K562 (cell line): ENCODE measurements around the gene TSSK2. TPM values are rescaled to one million over a fixed set of nuclear protein-coding genes. Genes with fewer than 3 reads are reported as not detected.
A peak's percentile ranks its signal among the peaks of the same experiment; 100 is the strongest.

Source experiments
- ATF6 ChIP-seq: sonication (generic); formaldehyde crosslinking; IDR thresholded peaks from 2 replicates; pipeline ENCODE4 v1.4.0; 2020; ENCODE audit warnings: mild to moderate bottlenecking, missing genetic modification reagents
- BRCA1 ChIP-seq, 2 experiments: fragments of 450-650 bp in 1 of 2; sonication (generic) in 1 of 2; formaldehyde crosslinking in 1 of 2; IDR thresholded peaks; 2 replicates each; pipeline versions ENCODE4 v1.5.0 to v1.6.1; 2017 to 2020; ENCODE audit warnings: mild to moderate bottlenecking in 1 of 2, missing genetic modification reagents in 1 of 2
- ETV6 ChIP-seq, 3 experiments: fragments of 150-350 bp in 1 of 3; sonication (generic) in 1 of 3; formaldehyde crosslinking in 1 of 3; IDR thresholded peaks; 2 replicates each; pipeline versions ENCODE4 v1.6.1 to v1.8.0; 2014 to 2022; ENCODE audit warnings: borderline replicate concordance in 2 of 3, low read depth in 2 of 3, antibody characterized with exemption in 1 of 3, low read length in 1 of 3, mild to moderate bottlenecking in 1 of 3, missing genetic modification reagents in 1 of 3
- FOXJ2 ChIP-seq: fragments of 200-800 bp; sonication (Bioruptor generic); IDR thresholded peaks from 2 replicates; pipeline ENCODE4 v1.6.1; 2016; ENCODE audit warnings: missing genetic modification characterization, missing compliant biosample characterization
- MAZ ChIP-seq, 2 experiments: fragments of 450-650 bp in 1 of 2; sonication (generic) in 1 of 2; formaldehyde crosslinking; IDR thresholded peaks in 1 of 2; conservative IDR thresholded peaks in 1 of 2; 2 replicates each; pipeline versions ENCODE4 v1.4.0 to v1.5.0; 2020; ENCODE audit warnings: mild to moderate bottlenecking in 1 of 2, missing genetic modification reagents in 1 of 2
- MEF2A ChIP-seq: IDR thresholded peaks from 2 replicates; pipeline ENCODE4 v1.6.1; 2011; ENCODE audit warnings: low read depth, mild to moderate bottlenecking, low read length, moderate library complexity; ENCODE audit not compliant: control insufficient read depth
- NR2C2 ChIP-seq, 2 experiments: fragments of 200-800 bp in 1 of 2; sonication (Bioruptor generic) in 1 of 2; sonication (generic) in 1 of 2; formaldehyde crosslinking in 1 of 2; IDR thresholded peaks; 2 replicates each; pipeline versions ENCODE4 v1.6.1 to v1.8.0; 2016 to 2022; ENCODE audit warnings: mild to moderate bottlenecking in 1 of 2, missing compliant biosample characterization in 1 of 2, missing genetic modification characterization in 1 of 2, missing genetic modification reagents in 1 of 2
- PHB2 ChIP-seq: fragments of 450-650 bp; IDR thresholded peaks from 2 replicates; pipeline ENCODE4 v1.6.1; 2017; ENCODE audit warnings: low read depth
- POLR3A ChIP-seq: IDR thresholded peaks from 2 replicates; pipeline ENCODE4 v1.6.1; 2011; ENCODE audit warnings: borderline replicate concordance, mild to moderate bottlenecking, moderate library complexity; ENCODE audit not compliant: insufficient read length, insufficient read depth; ENCODE audit errors: extremely low read depth
- SREBF1 ChIP-seq: fragments of 150-350 bp; IDR thresholded peaks from 2 replicates; pipeline ENCODE4 v1.6.1; 2014; ENCODE audit warnings: antibody characterized with exemption, low read depth, low read length, borderline replicate concordance
- STAG1 ChIP-seq: sonication (generic); formaldehyde crosslinking; IDR thresholded peaks from 2 replicates; pipeline ENCODE4 v1.5.0; 2020; ENCODE audit warnings: missing genetic modification reagents, borderline replicate concordance
- STAT5B ChIP-seq: fragments of 250-450 bp; sonication (Bioruptor Pico); IDR thresholded peaks from 2 replicates; pipeline ENCODE4 v1.8.0; 2021; ENCODE audit warnings: mild to moderate bottlenecking, inconsistent platforms
- ZNF224 ChIP-seq: sonication (generic); formaldehyde crosslinking; IDR thresholded peaks from 2 replicates; pipeline ENCODE4 v1.8.0; 2022; ENCODE audit warnings: mild to moderate bottlenecking, missing genetic modification reagents
- ZNF384 ChIP-seq: IDR thresholded peaks from 2 replicates; pipeline ENCODE4 v1.6.1; 2012; ENCODE audit warnings: low read depth, low read length, improper control_type of control experiment
- ZNF445 ChIP-seq: fragments of 250-450 bp; sonication (Bioruptor Pico); IDR thresholded peaks from 2 replicates; pipeline ENCODE4 v1.4.0; 2020; ENCODE audit warnings: low read depth, mild to moderate bottlenecking, moderate library complexity
- polyA plus RNA-seq, 8 experiments: library from polyadenylated mRNA; depleted of rRNA in 4 of 8; stranded (reverse) in 5 of 8; unstranded in 3 of 8; fragments of >200 nt; fragmentation: Nextera tagmentation in 2 of 8; fragmentation: Illumina TruSeq in 1 of 8; extraction: Ambion mirVana in 2 of 8; extraction: Trizol in 1 of 8; gene quantifications; 2 replicates each; pipeline versions ENCODE4 v1.2.1 to v1.2.3, GENCODE V29; 2011 to 2014; ENCODE audit warnings: inconsistent platforms in 1 of 8, missing spikeins in 1 of 8
- total RNA-seq, 7 experiments: library from RNA; depleted of rRNA in 6 of 7; stranded (reverse); fragments of >200 nt in 6 of 7; fragmentation: Illumina TruSeq in 2 of 7; extraction: Trizol in 2 of 7; gene quantifications; 2 replicates each; pipeline versions ENCODE4 v1.2.1 to v1.2.3, GENCODE V29; 2011 to 2021; ENCODE audit warnings: low replicate concordance in 1 of 7
- TF ChIP-seq, protein P1 (sequence below): sonication (generic); formaldehyde crosslinking; IDR thresholded peaks from 2 replicates; pipeline ENCODE4 v1.8.0; 2023; ENCODE audit warnings: mild to moderate bottlenecking, missing genetic modification reagents
- TF ChIP-seq, protein P2 (sequence below): fragments of 250-450 bp; sonication (Bioruptor Pico); IDR thresholded peaks from 2 replicates; pipeline ENCODE4 v1.8.0; 2021; ENCODE audit warnings: moderate library complexity, mild to moderate bottlenecking, inconsistent platforms

TSSK2 gene
- total and polyA plus RNA-seq, 9 of the 15 experiments (the other 6 are each of a cell fraction or from before 2014, with no cell fraction given) = 0.04 TPM; not detected in 8

- TF ChIP-seq POLR3A = no peak
- no peak for TF ChIP-seq ETV6 (IDR thresholded peaks at IDR 0.05; ENCODE audit: borderline replicate concordance in 1 of 2, low read depth in 2 of 2, low read length in 1 of 2)
- TF ChIP-seq ETV6 (CRISPR knock-in tag; IDR thresholded peaks at IDR 0.05; ENCODE audit: borderline replicate concordance) = no peak
- no peak for TF ChIP-seq PHB2
- no peak for TF ChIP-seq ATF6 (CRISPR knock-in tag)
- no peak for TF ChIP-seq MAZ (CRISPR knock-in tag; conservative IDR thresholded peaks at IDR 0.05 in 1 of 2, IDR thresholded peaks at IDR 0.05 in 1 of 2)
- TF ChIP-seq SREBF1 = no peak
- TF ChIP-seq ZNF384 = no peak
- TF ChIP-seq FOXJ2 (tag) = no peak
- no peak for TF ChIP-seq ZNF445 (CRISPR knock-in tag)
- TF ChIP-seq NR2C2 (CRISPR knock-in tag; IDR thresholded peaks at IDR 0.05) = no peak
- no peak for TF ChIP-seq NR2C2 (tag; IDR thresholded peaks at IDR 0.05)
- TF ChIP-seq STAT5B = no peak
- 0 out of 2 replicates have a peak, but pooled peaks have one; percentile 5 for TF ChIP-seq STAG1 (CRISPR knock-in tag)
- TF ChIP-seq BRCA1 (IDR thresholded peaks at IDR 0.05) = no peak
- 0 out of 2 replicates have a peak, but pooled peaks have one; percentile 53 for TF ChIP-seq BRCA1 (CRISPR knock-in tag; IDR thresholded peaks at IDR 0.05)
- no peak for TF ChIP-seq MEF2A
- TF ChIP-seq, protein P1, sequence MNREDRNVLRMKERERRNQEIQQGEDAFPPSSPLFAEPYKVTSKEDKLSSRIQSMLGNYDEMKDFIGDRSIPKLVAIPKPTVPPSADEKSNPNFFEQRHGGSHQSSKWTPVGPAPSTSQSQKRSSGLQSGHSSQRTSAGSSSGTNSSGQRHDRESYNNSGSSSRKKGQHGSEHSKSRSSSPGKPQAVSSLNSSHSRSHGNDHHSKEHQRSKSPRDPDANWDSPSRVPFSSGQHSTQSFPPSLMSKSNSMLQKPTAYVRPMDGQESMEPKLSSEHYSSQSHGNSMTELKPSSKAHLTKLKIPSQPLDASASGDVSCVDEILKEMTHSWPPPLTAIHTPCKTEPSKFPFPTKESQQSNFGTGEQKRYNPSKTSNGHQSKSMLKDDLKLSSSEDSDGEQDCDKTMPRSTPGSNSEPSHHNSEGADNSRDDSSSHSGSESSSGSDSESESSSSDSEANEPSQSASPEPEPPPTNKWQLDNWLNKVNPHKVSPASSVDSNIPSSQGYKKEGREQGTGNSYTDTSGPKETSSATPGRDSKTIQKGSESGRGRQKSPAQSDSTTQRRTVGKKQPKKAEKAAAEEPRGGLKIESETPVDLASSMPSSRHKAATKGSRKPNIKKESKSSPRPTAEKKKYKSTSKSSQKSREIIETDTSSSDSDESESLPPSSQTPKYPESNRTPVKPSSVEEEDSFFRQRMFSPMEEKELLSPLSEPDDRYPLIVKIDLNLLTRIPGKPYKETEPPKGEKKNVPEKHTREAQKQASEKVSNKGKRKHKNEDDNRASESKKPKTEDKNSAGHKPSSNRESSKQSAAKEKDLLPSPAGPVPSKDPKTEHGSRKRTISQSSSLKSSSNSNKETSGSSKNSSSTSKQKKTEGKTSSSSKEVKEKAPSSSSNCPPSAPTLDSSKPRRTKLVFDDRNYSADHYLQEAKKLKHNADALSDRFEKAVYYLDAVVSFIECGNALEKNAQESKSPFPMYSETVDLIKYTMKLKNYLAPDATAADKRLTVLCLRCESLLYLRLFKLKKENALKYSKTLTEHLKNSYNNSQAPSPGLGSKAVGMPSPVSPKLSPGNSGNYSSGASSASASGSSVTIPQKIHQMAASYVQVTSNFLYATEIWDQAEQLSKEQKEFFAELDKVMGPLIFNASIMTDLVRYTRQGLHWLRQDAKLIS = no peak
- TF ChIP-seq ZNF224 (CRISPR knock-in tag) = no peak
- TF ChIP-seq, protein P2, sequence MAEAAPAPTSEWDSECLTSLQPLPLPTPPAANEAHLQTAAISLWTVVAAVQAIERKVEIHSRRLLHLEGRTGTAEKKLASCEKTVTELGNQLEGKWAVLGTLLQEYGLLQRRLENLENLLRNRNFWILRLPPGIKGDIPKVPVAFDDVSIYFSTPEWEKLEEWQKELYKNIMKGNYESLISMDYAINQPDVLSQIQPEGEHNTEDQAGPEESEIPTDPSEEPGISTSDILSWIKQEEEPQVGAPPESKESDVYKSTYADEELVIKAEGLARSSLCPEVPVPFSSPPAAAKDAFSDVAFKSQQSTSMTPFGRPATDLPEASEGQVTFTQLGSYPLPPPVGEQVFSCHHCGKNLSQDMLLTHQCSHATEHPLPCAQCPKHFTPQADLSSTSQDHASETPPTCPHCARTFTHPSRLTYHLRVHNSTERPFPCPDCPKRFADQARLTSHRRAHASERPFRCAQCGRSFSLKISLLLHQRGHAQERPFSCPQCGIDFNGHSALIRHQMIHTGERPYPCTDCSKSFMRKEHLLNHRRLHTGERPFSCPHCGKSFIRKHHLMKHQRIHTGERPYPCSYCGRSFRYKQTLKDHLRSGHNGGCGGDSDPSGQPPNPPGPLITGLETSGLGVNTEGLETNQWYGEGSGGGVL (CRISPR knock-in tag) = no peak
These were observed 42.1 kb upstream of the TSSK2 start (continued) for GRCh38 chr22:19088866-19089595.
